IPS DF 19.7 (cell line): ENCODE measurements around the gene PCARE.
"Not testable (repeated sequence)": the region's sequence is repeated elsewhere in the genome, so short reads cannot be mapped to it uniquely, and the experiment has no call there.

Experiments used
- DNase-seq: peaks from one replicate; pipeline ENCODE4 v3.0.0-alpha.2; 2013; ENCODE audit warnings: low read depth, low spot score

Gene PCARE

DNA sequence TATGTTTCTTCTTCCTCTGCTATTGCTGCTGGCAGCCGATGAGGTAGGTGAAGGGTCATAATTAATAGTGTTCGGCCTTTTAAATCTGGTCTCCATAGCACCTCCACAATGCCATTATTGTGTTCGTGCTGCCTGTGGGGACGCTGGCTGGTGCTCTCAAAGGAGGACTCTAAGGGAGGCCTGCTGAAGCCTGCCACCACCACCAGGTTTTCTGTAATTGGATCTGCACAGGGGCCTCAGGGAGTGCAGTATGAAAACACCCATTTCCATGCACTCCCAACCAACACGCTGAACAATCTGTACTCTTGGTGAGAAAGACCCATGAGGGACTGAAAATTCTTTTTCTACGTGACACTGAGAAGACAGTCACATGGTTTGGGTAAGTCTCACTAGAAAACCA lies 23.2 kb upstream of the PCARE start:
- DNase-seq = no peak

- no peak for DNase-seq
Measured at GRCh38 chr2:29096969-29097368, 22.6 kb upstream of the PCARE start.

DNA sequence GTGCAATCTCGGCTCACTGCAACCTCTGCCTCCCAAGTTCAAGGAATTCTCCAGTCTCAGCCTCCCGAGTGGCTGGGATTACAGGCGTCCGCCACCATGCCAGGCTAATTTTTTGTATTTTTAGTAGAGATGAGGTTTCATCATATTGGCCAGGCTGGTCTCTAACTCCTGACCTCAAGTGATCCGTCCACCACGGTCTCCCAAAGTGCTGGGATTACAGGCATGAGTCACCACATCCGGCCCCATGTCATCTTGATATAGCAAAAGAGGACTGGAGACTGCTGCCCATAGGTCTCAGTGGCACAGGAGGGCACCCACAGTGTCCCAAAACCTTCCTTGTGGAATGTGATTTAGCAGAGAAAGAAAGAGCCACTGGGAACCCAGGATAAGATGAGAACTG lies 16.0 kb upstream of the PCARE start:
- DNase-seq = not testable (repeated sequence)

GRCh38 chr2:29084554-29084953 lies 10.2 kb upstream of the PCARE start:
- no peak for DNase-seq

- DNase-seq = no peak
Measured at GRCh38 chr2:29082804-29083495, 8.6 kb upstream of the PCARE start.

DNA sequence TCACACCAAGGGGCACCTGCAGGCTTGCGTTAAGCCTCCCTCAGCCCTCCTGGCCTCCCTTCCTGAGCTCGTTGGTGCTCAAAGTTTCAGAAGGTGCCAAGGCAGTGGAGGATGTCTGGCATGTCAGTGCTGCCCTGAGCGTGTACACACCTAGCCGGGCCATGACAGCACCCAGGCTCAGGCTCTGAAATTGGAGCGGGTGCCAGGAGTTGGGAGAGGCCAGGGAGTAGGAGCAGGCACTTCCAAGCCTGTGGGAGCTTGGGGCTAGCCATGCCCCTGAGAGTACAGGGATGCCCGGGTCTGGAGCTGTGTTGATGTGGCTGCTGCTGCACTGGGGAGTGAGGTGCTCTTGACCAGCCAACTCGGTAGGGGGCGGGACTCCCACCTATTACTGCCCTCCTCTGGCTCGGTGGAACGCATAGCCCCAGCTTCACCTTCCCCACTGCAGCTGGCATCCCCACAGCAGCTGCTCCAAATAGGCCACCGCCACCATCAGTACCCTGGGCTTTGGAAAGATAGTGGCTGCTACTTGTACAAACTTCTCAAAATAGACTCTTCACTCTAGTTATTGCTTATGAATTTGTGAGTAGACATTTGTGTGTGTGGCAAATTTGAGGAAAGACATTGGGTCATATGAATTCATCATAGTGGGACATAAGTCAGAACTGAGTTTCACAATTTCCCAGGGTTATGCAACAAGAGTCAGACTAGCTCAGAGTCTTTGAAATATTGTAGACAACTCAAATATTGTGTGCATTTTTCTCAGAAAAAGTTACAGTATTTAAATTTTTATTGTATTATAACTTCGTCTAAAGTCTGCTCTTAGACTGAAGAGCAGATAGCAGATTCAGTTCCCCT lies 6.8 kb upstream of the PCARE start:
- DNase-seq = no peak

GRCh38 chr2:29079887-29080286 lies 5.6 kb upstream of the PCARE start:
- DNase-seq = no peak

DNA sequence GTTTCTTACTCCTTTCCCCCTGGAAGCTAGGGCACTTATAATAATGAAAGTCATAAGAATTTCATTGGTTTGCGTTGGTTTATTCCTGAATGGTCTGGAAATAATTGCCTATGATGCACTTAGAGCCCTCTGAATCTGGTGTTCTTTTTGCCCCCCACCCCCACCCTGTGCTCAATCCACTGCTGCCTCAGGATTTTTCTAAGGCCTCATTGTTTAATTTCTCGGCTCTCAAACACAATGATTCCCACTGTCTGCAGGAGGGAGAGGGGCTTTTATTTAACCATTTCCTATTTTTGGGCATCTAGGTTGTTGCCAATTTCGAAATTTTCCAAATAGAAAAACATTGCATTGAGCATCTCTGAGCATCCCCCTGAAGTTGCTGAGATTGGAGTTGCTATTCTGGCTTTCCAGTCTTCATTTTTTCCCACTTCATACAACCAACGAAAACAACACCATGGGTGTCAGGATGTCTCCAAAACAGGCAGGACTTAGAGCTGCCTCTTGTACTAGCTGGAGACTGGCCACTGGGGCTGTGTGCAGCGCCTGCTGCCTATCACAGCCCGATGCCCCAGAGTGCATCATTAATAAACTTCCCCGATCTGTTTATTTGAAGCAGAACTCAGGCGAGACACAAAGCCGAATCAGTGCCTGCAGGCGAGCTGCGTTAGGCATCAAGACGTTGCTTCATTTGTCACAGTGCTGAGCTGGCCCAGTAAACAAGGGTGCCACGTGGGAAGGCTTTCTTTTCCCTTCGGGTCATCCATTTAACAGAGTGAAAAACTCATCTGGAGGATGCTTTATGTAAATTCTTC lies 1.8 kb upstream of the PCARE start:
- no peak for DNase-seq

- DNase-seq = no peak
Measured at GRCh38 chr2:29073933-29074332, 390 bp downstream of the PCARE start.

- DNase-seq = no peak
Measured at GRCh38 chr2:29072971-29073725, 1.2 kb downstream of the PCARE start.

DNA sequence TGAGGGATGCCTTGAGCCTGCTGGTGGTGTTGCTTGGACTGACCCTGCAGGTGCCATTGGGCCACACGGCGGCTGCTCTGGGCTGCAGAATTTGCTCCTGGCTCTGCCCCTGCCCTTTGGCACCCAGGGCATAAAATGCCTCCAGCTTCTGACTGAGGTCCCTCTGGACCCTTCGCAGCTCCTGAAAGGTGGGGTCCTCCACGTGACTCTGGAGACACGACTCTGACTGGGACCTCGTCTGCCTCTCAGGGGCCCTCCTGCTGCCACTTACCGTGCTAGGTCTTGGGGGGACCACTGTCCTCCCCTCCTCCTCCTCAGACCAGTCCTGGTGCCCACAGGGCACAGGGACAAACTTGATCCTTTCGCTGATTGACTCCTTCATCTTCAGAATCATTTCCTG lies 2.1 kb downstream of the PCARE start:
- no peak for DNase-seq

DNA sequence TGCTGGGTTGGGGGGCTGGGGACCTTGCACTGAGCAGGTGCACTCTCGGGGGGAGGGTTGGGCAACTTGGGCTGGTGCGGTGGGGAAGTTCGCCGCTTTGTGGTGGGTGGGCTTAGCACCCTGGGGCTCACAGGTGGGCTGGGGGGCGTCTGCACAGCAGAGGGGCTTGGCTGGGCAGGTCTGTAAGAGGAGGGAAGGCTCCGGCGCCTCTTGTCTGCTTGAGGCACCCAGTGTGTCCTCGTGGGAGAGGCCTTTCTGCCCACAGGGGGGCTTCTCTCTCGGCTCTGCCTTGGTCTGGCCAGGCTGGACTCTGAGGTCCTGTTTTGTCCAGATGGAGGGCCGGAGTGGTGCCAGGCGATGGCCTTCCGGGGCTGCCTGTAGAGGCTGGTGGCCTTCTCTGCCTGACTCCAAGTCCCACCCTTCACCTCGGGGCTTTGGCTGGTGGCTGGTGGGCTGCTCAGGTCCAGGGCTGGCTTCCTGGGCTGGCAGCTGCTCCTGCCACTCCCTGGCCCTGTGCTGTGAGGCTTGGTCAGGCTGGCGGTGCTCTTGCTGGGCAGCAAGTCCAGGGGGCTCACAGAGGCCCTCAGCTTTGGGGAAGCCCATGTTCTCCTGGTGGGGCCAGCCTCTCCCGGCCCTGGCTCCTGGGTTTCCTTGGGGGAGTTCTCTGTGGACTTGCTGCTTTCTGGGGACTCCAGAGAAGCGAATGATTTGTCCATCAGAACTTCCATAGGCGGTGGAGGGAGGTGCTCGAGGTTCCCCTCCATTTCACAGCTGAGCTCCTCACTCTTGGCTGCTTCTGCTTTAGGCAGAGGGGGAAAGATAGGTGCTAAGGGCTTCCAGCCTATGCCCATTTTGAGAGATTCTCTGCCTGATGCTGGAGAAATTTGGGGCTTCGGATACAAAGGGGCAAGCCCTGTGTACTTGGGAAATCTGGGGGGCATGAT lies 3.0 kb downstream of the PCARE start:
- no peak for DNase-seq

DNA sequence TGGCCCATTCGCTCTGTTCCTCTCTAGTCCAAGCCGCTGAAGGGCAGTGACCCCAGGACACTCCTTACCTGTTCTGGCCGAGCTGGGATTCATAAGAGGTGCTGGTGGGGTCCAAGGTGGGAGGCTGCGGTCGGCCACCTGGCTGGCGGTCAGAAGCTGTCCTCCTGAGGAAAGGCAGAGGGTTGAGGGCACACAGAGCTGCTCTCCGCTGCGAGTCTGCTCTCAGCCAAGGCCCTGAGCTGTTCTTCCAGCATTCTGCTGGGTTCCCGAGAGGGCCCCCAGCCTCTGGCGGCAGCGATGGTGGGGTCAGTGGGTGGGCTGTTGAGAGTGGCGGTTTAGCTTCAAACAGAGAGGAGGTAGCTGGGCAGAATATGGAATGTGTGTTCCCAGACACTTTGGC lies 3.8 kb downstream of the PCARE start:
- no peak for DNase-seq

DNA sequence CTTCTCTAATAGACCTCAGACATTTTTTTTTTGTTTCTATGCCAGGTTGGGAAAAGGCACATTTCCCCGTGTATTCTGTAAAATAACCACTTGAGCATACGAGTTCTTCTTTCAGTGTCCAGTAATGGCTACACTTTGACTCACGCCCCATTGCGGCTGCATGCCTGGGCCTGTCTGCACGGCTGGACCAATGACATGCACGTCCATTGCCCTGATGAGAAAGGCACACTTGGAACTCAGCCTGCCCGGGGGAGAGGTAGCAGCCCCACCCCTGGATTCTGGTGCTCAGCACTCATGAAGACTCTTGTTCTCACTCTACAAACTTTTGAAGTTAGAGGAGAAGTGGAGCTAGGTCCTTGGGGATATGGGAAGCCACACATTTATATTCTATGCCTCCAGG lies 5.8 kb downstream of the PCARE start:
- DNase-seq = no peak

DNA sequence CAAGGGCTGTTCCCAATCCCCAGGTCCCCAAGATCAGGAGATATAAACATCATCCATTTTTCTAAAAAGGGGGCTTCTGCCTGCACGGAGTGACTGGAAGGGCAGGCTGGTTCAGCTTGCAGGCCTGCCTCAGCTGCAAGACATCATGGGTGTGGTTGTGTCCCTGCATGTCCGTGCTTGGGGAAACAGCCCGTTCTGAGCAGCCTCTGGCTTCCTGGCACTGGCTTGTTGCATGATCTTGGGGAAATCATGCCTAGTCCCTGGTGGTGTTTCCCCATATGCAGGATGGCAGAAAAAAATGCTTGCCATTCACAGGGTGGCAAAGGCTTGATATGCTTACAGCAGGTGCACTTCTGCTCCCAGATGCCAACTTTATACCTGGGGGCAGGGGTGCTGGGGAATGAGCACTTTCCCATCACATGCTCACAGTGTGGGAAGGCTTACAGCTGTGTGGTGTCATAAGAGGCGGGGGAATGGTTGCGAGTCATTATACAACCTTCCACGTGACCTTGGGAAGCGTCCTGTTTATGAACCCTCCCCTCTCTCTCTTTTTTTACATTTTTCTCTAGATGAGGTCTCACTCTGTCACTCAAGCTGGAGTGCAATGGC lies 7.2 kb downstream of the PCARE start:
- no peak for DNase-seq

- DNase-seq = no peak
Measured at GRCh38 chr2:29066271-29066860, 8.0 kb downstream of the PCARE start.

DNA sequence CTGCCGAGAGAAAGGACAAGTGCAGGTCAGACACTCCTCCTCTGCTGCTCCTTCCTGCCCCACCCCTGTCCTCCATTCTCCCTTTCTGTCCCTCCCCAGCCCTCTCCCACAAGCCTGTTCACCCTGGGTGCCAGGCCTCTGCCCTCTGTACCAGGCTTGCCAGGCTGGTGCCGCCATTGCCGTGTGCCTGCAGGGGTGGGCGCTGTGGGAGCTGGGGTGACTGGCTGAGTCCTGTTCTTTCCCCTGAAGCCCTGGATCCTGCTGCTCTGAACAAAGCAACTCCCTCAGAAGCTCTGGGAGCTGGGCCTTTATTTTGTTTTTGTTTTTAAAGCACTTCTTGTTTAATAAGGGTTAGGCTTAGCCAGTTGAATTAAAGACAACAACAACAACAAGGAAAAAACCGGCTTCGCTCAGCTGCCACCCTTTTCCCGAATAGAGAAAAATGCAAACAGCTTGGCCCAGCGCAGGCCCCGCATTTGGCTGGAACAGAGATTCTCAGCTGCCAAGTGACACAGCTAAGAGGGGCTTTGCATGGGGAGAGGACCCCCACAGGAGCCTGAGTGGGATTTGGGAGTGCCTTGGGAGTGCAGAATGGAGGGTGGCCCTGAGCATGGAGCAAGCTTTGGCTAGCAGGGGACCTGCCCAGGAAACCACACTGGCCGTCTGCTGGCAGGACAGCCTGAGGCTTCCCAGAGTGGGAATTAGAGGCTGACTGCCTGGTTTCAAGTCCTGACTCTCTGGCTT lies 9.1 kb downstream of the PCARE start:
- DNase-seq = no peak

DNA sequence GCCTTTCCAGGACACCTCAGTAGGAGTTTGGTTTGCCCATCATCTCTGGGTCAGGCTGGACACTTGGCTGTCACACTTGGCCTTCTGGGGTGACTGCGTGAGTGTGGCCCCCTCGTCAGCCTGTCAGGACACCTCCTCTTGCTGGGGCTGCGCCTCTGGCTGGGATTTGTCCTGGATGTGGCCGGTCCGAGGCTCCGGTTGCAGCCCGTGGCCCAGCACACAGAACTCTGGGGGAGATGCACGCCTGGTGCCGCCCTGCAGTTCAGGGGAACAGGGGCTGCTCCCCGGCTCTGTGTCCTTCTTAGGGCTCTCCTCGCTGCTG lies 9.6 kb downstream of the PCARE start:
- DNase-seq = no peak

- DNase-seq = no peak
Measured at GRCh38 chr2:29064346-29064715, 10.0 kb downstream of the PCARE start.
